Fibroblast of lung (primary cell): ENCODE measurements around the gene WDR59. TPM values are rescaled to one million over a fixed set of nuclear protein-coding genes. Genes with fewer than 3 reads are reported as not detected.
"Not testable (repeated sequence)": the region's sequence is repeated elsewhere in the genome, so short reads cannot be mapped to it uniquely, and the experiment has no call there.

Experiments used
- DNase-seq, 2 donors: peaks; one replicate each; pipeline versions ENCODE4 v3.0.0 to v3.0.0-alpha.2; 2010; ENCODE audit warnings: low read depth in 2 of 2
- H2AFZ ChIP-seq: 2 replicates; pipeline ENCODE4 v1.5.1; 2012; ENCODE audit warnings: low read length, control low read depth, inconsistent platforms
- H3K27ac ChIP-seq: 2 replicates; pipeline ENCODE4 v1.5.1; 2011; ENCODE audit warnings: low read length, control low read depth; ENCODE audit not compliant: insufficient read depth
- H3K27me3 ChIP-seq: 2 replicates; pipeline ENCODE4 v1.5.1; 2011; ENCODE audit warnings: mild to moderate bottlenecking, low read length; ENCODE audit not compliant: control insufficient read depth, insufficient read depth
- H3K36me3 ChIP-seq: 2 replicates; pipeline ENCODE4 v1.5.1; 2011; ENCODE audit warnings: low read length; ENCODE audit not compliant: control insufficient read depth, insufficient read depth
- H3K4me1 ChIP-seq: 2 replicates; pipeline ENCODE4 v1.5.1; 2011; ENCODE audit warnings: low read length; ENCODE audit not compliant: control insufficient read depth, insufficient read depth; ENCODE audit errors: extremely low read depth
- H3K4me2 ChIP-seq: 2 replicates; pipeline ENCODE4 v1.5.1; 2011; ENCODE audit warnings: low read length, control low read depth; ENCODE audit not compliant: insufficient read depth; ENCODE audit errors: extremely low read depth
- H3K4me3 ChIP-seq, 4 experiments: fragments of 200-600 bp in 1 of 4; sonication (generic) in 1 of 4; replicated peaks in 1 of 4; 2 replicates each; pipeline ENCODE4 v1.5.1; 2011 to 2016; ENCODE audit warnings: low read length in 4 of 4, low read depth in 3 of 4, mild to moderate bottlenecking in 3 of 4, control low read depth in 2 of 4, inconsistent platforms in 1 of 4, mixed read lengths in 1 of 4; ENCODE audit not compliant: insufficient read depth in 1 of 4; ENCODE audit errors: control extremely low read depth in 1 of 4
- H3K79me2 ChIP-seq: 2 replicates; pipeline ENCODE4 v1.5.1; 2012; ENCODE audit warnings: mild to moderate bottlenecking, low read length, inconsistent platforms; ENCODE audit not compliant: control insufficient read depth, insufficient read depth
- H3K9ac ChIP-seq: 2 replicates; pipeline ENCODE4 v1.5.1; 2011; ENCODE audit warnings: mild to moderate bottlenecking, low read length, control low read depth; ENCODE audit not compliant: insufficient read depth
- H3K9me3 ChIP-seq: 2 replicates; pipeline ENCODE4 v1.5.1; 2012; ENCODE audit warnings: low read depth, low read length; ENCODE audit not compliant: control insufficient read depth, insufficient read depth
- H4K20me1 ChIP-seq: 2 replicates; pipeline ENCODE4 v1.5.1; 2011; ENCODE audit warnings: low read length; ENCODE audit not compliant: control insufficient read depth, insufficient read depth; ENCODE audit errors: extremely low read depth
- CTCF ChIP-seq, 2 donors: IDR thresholded peaks in 1 of 2; conservative IDR thresholded peaks in 1 of 2; 1 replicate in 1 of 2; 2 replicates in 1 of 2; pipeline ENCODE4 v1.5.1; 2011 to 2012; ENCODE audit warnings: low read length in 2 of 2, control low read depth in 1 of 2, inconsistent platforms in 1 of 2, low read depth in 1 of 2, mild to moderate bottlenecking in 1 of 2
- EZH2 ChIP-seq: IDR thresholded peaks from 2 replicates; pipeline ENCODE4 v1.5.1; 2012; ENCODE audit warnings: low read length, control low read depth, mild to moderate bottlenecking; ENCODE audit errors: missing control alignments
- polyA plus RNA-seq, 2 donors: library from polyadenylated mRNA; depleted of rRNA in 1 of 2; stranded (reverse) in 1 of 2; unstranded in 1 of 2; fragments of >200 nt; gene quantifications; 2 replicates each; pipeline ENCODE4 v1.2.1, GENCODE V29; 2011 to 2012; ENCODE audit warnings: missing spikeins in 1 of 2
- total RNA-seq: library from RNA; depleted of rRNA; stranded (reverse); fragments of >200 nt; gene quantifications from 2 replicates; pipeline ENCODE4 v1.2.1, GENCODE V29; 2014

The WDR59 gene
- total and polyA plus RNA-seq, 2 donors (not counting 1 experiment from before 2014, with no cell fraction given), result 16.0 to 30.2 TPM

- Histone ChIP-seq H3K4me1 (no peaks in the 10 kb centered on the region), H3K36me3 (no peaks in the 10 kb centered on the region), H4K20me1 (no peaks in the 10 kb centered on the region), H3K27me3 (peaks cover 2% of the 10 kb centered on the region), H3K27ac (no peak overlapping the region), H3K9ac (no peak overlapping the region), H3K4me3 (peak overlapping the region in 1 of 4 experiments; percentile 2), H3K79me2 (no peaks in the 10 kb centered on the region), H3K9me3 (no peaks in the 10 kb centered on the region), H3K4me2 (peak overlapping the region; percentile 13), H2AFZ (no peak overlapping the region)
- DNase-seq, result peak in 1 of 2 donors; percentile 50
- TF ChIP-seq CTCF (conservative IDR thresholded peaks at IDR 0.05 in 1 of 2, IDR thresholded peaks at IDR 0.05 in 1 of 2; ENCODE audit: low read depth in 1 of 2, low read length in 2 of 2) (no peak), EZH2 (no peak)
Observed at GRCh38 chr16:74991593-74992403, 6.9 kb upstream of the WDR59 start.

GRCh38 chr16:74991268-74991592 lies 6.3 kb upstream of the WDR59 start:
- H3K79me2 ChIP-seq, result no peaks in the 10 kb centered on the region
- H3K9ac ChIP-seq, result no peak overlapping the region
- no peak overlapping the region for H3K4me3 ChIP-seq
- no peak for TF ChIP-seq CTCF (conservative IDR thresholded peaks at IDR 0.05 in 1 of 2, IDR thresholded peaks at IDR 0.05 in 1 of 2; ENCODE audit: low read depth in 1 of 2, low read length in 2 of 2)
- no peak for TF ChIP-seq EZH2
- H3K36me3 ChIP-seq, result no peaks in the 10 kb centered on the region
- no peaks in the 10 kb centered on the region for H3K4me1 ChIP-seq
- no peaks in the 10 kb centered on the region for H4K20me1 ChIP-seq
- no peak overlapping the region for H3K27ac ChIP-seq
- H3K27me3 ChIP-seq, result peaks cover 2% of the 10 kb centered on the region
- no peak overlapping the region for H3K4me2 ChIP-seq
- no peak overlapping the region for H2AFZ ChIP-seq
- no peaks in the 10 kb centered on the region for H3K9me3 ChIP-seq
- no peak for DNase-seq

GRCh38 chr16:74990832-74991231 lies 5.9 kb upstream of the WDR59 start:
- H2AFZ ChIP-seq, result no peak overlapping the region
- no peak for DNase-seq
- no peaks in the 10 kb centered on the region for H3K9me3 ChIP-seq
- H3K79me2 ChIP-seq, result no peaks in the 10 kb centered on the region
- no peaks in the 10 kb centered on the region for H3K4me1 ChIP-seq
- H3K4me3 ChIP-seq, result no peak overlapping the region
- H4K20me1 ChIP-seq, result no peaks in the 10 kb centered on the region
- TF ChIP-seq EZH2 (no peak), CTCF (conservative IDR thresholded peaks at IDR 0.05 in 1 of 2, IDR thresholded peaks at IDR 0.05 in 1 of 2; ENCODE audit: low read depth in 1 of 2, low read length in 2 of 2) (no peak)
- H3K27me3 ChIP-seq, result peaks cover 2% of the 10 kb centered on the region
- H3K36me3 ChIP-seq, result no peaks in the 10 kb centered on the region
- H3K27ac ChIP-seq, result no peak overlapping the region
- H3K9ac ChIP-seq, result no peak overlapping the region
- no peak overlapping the region for H3K4me2 ChIP-seq

- H3K79me2 ChIP-seq, H3K9ac ChIP-seq, H3K4me1 ChIP-seq, H3K36me3 ChIP-seq, H3K4me2 ChIP-seq, H3K9me3 ChIP-seq, H2AFZ ChIP-seq, H3K27ac ChIP-seq, DNase-seq, H3K27me3 ChIP-seq, H3K4me3 ChIP-seq, H4K20me1 ChIP-seq: not testable (repeated sequence)
Observed at GRCh38 chr16:74989864-74990263, 4.9 kb upstream of the WDR59 start.
